Hematopoietic multipotent progenitor cell treated with erythropoietin and hydrocortisone succinate and interleukin-3 and kit ligand, for 17 days (in vitro differentiated cells): ENCODE results near the gene PRRT2.
"Not testable (repeated sequence)": the region's sequence is repeated elsewhere in the genome, so short reads cannot be mapped to it uniquely, and the experiment has no call there.

Experiments
- DNase-seq: peaks from one replicate; pipeline ENCODE4 v3.0.0-alpha.2; 2015; ENCODE audit warnings: low spot score

PRRT2 gene

DNA sequence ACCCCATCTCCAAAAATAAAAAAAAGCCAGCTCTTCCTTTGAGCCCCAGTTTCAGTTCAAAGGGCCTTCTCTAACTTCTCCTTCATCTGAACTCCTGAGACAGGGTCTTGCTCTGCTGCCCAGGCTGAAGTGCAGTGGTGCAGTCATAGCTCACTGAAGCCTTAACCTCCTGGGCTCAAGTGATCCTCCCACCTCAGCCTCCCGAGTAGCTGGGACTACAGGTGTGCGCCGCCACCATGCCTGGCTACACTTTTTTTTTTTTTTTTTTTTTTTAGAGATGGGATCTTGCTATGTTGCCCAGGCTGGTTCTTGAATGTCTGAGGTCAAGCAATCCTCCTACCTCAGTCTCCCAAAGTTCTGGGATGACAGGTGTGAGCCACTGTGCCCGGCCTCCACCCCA, 21.2 kb downstream of the PRRT2 start:
- not testable (repeated sequence) for DNase-seq

- no peak for DNase-seq
Observed at GRCh38 chr16:29834079-29834478, 22.1 kb downstream of the PRRT2 start.

DNA sequence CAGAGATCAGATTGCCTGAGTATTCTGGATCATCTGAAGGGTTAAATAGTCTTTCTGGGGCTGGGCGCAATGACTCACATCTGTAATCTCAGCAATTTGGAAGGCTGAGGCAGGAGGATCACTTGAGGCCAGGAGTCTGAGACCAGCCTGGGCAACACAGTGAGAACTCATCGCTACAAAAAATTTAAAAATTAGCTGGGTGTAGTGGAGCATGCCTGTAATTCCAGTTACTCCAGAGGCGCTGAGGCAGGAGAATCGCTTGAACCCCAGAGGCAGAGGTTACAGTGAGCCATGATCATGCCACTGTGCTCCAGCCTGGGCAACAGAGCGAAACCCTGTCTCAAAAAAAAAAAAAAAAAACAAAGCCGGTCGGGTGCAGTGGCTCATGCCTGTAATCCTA, 23.9 kb downstream of the PRRT2 start:
- DNase-seq: no peak

DNA sequence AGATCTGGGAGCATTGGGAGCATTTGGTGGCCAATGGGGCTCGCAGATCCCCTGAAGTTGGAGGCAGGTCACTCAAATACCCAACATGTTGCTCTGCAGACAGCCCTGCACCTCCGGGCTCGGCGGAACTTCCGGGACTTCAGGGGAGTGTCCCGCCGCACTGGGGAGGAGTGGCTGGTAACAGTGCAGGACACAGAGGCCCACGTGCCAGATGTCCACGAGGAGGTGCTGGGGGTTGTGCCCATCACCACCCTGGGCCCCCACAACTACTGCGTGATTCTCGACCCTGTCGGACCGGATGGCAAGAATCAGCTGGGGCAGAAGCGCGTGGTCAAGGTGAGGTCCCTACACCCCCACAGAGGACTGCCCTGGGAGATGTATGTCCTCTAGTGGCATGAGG, 24.6 kb downstream of the PRRT2 start:
- DNase-seq: no peak

DNA sequence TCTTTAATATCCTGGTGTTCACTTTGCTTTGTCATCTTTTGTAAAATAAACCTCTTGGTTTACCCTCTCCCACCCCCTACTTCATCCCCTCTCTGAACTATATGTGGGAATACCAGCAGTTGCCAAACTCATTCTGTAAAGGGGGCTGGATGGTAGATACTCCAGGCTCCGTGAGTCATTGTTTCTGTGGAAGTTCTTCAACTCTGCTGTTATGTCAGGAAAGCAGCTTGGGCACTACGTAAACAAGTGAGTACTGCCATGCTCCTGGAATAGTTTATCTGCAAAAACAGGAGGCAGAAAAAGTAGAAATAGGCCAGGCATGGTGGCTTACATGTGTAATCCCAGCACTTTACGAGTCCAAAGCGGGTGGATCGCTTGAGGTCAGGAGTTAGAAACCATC, 25.8 kb downstream of the PRRT2 start:
- DNase-seq: no peak

GRCh38 chr16:29839822-29840221, 27.8 kb downstream of the PRRT2 start:
- no peak for DNase-seq

GRCh38 chr16:29840240-29840639, 28.2 kb downstream of the PRRT2 start:
- no peak for DNase-seq

GRCh38 chr16:29841631-29842030, 29.6 kb downstream of the PRRT2 start:
- no peak for DNase-seq

GRCh38 chr16:29842732-29843346, 30.8 kb downstream of the PRRT2 start:
- DNase-seq: no peak

DNA sequence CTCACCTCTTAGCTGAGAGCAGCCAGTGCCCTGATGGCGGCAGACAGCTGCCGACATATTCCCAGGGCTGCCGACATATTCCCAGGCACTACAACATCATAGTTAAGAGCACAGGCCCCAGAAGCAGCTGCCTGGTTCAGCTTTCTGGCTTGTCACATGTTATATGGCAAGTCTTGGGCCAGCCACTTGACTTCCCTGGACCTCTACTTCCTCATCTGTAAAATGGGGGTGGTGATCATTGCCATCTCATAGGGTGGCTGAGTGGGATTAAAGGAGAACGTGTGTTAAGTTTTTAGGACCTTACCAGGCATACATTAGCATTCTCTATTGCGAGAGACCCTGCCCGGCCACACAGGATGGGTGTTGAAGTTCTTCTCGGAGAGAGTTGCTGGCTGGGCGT, 31.9 kb downstream of the PRRT2 start:
- DNase-seq: no peak

DNA sequence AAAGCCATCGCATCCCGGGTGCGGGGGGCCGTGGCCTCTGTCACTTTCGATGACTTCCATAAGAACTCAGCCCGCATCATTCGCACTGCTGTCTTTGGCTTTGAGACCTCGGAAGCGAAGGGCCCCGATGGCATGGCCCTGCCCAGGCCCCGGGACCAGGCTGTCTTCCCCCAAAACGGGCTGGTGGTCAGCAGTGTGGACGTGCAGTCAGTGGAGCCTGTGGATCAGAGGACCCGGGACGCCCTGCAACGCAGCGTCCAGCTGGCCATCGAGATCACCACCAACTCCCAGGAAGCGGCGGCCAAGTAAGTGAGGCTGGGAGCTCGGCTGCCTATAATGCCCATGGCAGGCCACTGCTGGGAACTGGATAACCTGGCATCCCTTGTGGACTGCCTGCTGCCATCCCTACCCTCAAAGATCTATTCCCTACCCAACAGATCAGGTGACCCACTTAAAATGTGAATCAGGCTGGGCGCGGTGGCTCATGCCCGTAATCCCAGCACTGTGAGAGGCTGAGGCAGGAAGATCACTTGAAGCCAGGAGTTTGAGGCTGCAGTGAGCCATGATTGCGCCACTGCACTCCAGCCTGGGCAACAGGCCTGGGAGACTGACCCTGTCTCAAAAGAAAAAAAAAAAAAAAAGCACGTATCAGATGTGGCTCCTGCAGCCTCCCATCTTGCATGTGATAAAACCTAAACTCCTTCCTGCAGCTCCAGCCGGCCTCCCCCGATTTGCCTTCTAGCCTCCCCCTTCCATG, 32.8 kb downstream of the PRRT2 start:
- DNase-seq: no peak

GRCh38 chr16:29845656-29846055, 33.7 kb downstream of the PRRT2 start:
- DNase-seq: no peak

GRCh38 chr16:29848420-29849297, 36.7 kb downstream of the PRRT2 start:
- peak; percentile 81 for DNase-seq

- no peak for DNase-seq
Observed at GRCh38 chr16:29849505-29849904, 37.5 kb downstream of the PRRT2 start.

- DNase-seq: no peak
Observed at GRCh38 chr16:29850998-29851397, 39.0 kb downstream of the PRRT2 start.

DNA sequence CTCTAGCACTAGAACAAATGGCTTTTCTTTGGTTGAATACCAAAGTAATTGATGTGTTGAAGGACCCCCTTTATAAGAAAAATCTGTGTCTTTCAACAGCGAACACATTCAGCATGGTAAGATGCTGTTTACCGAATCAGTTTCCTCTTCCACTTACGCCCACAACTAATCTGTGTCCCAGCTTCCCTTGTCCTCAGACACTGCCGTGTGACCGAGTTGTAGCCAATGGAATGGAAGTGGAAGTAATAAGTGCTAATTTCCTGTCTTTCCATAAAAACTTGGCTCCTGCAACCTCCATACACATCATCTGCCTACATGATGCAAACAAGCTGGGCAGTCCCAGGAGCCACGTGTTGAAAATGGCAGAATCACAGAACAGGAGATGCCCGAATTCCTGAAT, 40.7 kb downstream of the PRRT2 start:
- no peak for DNase-seq

GRCh38 chr16:29854520-29855100, 42.6 kb downstream of the PRRT2 start:
- no peak for DNase-seq

DNA sequence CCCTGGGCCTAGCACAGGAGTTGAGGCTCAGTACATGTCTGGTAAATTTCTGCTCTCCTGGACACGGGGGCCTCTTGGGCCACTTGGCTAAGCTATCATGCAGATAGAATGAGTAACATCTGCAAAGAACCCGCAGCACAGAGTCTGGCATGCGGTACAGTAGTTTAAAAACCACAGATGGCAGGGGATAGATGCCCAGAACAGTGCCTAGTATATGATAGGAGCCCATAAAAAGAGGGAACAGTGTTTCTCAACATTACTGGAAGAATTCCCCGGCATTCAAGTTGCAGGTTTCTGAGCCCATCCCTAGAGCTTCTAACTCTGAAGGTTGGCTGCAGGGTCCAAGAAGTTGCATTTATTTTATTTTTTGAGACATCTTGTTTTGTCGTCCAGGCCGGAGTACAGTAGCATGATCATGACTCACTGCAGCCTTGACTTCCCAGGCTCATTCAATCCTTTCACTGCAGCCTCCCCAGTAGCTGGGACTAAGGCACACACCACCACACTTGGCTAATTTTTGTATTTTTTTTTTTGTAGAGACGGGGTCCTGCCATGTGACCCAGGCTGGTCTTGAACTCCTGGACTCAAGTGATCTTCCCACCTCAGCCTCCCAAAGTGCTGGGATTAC, 45.3 kb downstream of the PRRT2 start:
- DNase-seq: no peak

DNA sequence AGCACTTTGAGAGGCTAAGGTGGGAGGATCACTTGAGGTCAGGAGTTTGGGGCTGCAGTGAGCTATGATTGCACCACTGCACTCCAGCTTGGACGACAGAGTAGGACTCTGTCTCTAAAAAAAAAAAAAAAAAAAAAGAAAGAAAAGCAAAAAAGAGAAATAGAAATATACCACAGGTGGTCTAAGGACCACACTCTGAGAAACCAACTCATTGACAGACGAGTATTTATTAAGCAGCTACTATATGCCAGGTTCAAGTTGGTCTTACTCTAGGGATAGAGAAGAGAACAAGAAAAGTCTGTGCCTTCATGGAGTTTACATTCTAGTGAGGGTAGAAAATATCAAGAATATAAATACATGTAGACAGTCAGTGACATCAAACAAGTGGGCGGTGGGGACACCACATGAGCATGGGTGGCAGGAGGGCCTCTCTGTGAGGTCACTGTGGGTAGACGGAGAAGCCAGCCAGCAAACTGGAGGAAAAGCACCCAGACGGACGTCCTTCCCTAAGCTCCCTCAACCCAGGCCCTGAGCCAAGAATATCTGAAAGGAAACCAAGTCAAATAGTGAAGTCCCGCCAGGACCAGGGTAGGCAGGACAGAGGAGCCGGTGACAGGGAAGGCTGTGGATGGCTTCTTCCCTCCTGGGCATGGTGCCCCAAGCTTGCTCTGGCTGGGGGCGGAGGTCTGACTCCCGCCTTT, 46.3 kb downstream of the PRRT2 start:
- DNase-seq: no peak

GRCh38 chr16:29858974-29859373, 47.0 kb downstream of the PRRT2 start:
- no peak for DNase-seq

GRCh38 chr16:29860218-29860617, 48.2 kb downstream of the PRRT2 start:
- DNase-seq: no peak
